ENCODE results near the gene XYLT2.
"Not testable (repeated sequence)": the region's sequence is repeated elsewhere in the genome, so short reads cannot be mapped to it uniquely, and the experiment has no call there.

The XYLT2 gene

DNA sequence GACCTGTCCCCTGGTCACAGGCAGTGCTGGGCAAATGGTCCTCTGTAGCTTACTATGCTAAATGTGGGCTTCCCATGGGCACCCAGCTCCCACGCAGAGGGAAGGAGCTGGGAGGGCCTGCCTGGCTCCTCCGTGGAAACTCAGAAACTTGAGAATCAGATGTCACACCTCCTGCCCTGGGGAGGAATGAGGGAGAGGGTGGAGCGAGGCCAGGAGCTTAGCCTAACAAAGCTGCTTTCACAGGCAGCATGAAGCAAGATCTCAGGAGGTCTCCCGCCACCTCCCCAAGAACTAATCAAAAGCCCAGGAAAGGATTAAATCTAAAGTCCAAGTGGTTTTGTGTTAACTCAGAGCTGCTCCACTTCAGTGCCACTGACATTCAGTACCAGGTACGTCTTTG lies 33.6 kb upstream of the XYLT2 start:
- Mint-ChIP-seq H3K27me3 (ENCODE audit: low read depth) (no peaks in the 10 kb centered on the region), H3K4me3 (no peak overlapping the region), H3K4me1 (ENCODE audit: low read depth) (peaks cover 11% of the 10 kb centered on the region), H3K36me3 (ENCODE audit: low read depth) (no peaks in the 10 kb centered on the region), H3K9me3 (no peaks in the 10 kb centered on the region), H3K27ac (no peak overlapping the region)

DNA sequence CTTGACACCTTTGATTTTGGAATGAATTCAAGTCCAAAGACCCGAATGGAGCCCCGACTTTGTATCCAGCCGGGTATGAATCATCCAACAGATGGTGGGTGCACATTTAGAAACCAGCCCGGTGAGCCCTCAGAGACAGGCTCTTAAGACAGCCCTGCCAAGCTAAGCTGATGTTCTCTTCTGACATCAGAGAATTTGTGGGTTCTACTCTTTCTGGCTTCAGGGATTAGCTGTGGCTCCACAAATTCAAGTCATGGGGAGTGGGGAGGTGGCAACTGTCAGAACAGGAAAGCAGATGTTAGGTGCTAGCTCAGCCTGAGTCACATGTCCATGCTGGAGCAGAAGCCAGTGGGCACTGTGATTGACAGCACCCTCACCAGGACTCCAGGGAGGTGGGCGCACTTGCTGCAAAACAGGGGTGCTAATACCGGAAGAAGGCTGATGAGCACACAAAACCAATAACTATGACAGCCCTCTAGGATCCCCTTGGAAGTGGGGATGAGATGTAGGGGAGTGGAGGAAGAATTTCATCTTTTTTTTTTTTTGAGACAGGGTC lies 31.4 kb upstream of the XYLT2 start:
- H3K27me3 Mint-ChIP-seq (ENCODE audit: low read depth): no peaks in the 10 kb centered on the region
- H3K27ac Mint-ChIP-seq: no peak overlapping the region
- no peak overlapping the region for H3K4me3 Mint-ChIP-seq
- no peaks in the 10 kb centered on the region for H3K36me3 Mint-ChIP-seq (ENCODE audit: low read depth)
- no peaks in the 10 kb centered on the region for H3K9me3 Mint-ChIP-seq
- peaks cover 9% of the 10 kb centered on the region for H3K4me1 Mint-ChIP-seq (ENCODE audit: low read depth)

DNA sequence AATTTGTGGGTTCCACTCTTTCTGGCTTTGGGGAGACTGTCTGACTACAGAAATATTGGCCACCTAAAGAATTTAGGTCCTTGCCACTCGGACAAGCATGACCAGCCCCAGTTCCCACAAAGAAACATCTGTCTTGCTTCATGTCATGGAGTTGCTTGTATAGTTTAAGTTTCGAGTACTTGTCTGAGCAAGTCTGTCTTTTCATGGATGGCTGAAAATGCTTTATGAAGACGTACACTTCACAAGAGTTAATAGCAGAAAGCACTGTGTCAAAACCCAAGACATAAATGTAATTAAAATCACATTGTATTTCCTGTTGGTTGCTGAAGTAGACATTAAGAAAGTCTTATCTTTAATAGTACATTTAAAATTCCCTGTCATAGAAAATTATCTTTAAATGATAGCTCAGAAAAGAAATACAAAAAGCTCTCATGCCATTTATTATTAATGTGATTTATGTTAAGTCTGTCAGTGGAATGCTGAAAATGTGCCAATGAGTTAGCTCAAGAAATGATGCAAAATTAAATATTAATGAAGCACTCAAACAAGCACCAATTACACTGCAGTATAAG lies 29.8 kb upstream of the XYLT2 start:
- Mint-ChIP-seq H3K4me1 (ENCODE audit: low read depth) (peaks cover under 1% of the 10 kb centered on the region), H3K27me3 (ENCODE audit: low read depth) (no peaks in the 10 kb centered on the region), H3K9me3 (no peaks in the 10 kb centered on the region), H3K27ac (no peak overlapping the region), H3K36me3 (ENCODE audit: low read depth) (no peaks in the 10 kb centered on the region), H3K4me3 (no peak overlapping the region)

DNA sequence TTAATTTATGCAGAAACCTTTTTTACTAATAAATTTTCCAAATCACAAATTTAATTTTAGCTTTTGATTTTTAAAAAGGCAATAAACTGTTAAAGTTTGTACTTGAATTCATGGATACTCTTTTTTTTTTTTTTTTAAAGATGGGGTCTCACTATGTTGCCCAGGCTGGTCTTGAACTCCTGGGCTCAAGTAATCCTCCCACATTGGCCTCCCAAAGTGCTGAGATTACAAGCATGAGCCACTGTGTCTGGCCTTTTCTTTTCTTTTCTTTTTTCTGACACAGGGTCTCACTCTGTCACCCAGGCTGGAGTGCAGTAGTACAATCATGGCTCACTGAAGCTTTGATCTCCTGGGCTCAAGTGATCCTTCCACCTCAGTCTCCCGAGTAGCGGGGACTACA lies 29.3 kb upstream of the XYLT2 start:
- H3K4me3 Mint-ChIP-seq; H3K9me3 Mint-ChIP-seq; H3K27ac Mint-ChIP-seq; H3K4me1 Mint-ChIP-seq (ENCODE audit: low read depth); H3K27me3 Mint-ChIP-seq (ENCODE audit: low read depth); H3K36me3 Mint-ChIP-seq (ENCODE audit: low read depth): not testable (repeated sequence)

DNA sequence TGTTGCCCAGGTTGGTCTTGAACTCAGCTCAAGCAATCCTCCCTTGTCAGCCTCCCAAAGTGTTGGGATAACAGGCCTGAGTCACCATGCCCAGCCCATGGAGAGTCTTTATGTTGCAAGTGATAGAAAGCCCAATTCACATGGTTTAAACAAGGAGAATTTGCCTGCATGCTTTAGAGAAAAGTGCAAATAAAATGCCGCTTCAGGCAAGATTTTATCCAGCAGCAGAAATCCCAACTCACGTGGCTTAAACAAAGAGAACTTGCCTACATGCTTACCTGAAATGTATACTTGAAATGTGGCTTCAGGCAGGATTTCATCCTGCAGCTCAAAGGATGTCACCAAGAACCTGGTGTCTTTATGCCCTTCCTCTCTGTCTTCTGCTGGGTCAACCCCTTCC lies 28.8 kb upstream of the XYLT2 start:
- H3K36me3 Mint-ChIP-seq (ENCODE audit: low read depth): no peaks in the 10 kb centered on the region
- H3K9me3 Mint-ChIP-seq: no peaks in the 10 kb centered on the region
- no peak overlapping the region for H3K27ac Mint-ChIP-seq

DNA sequence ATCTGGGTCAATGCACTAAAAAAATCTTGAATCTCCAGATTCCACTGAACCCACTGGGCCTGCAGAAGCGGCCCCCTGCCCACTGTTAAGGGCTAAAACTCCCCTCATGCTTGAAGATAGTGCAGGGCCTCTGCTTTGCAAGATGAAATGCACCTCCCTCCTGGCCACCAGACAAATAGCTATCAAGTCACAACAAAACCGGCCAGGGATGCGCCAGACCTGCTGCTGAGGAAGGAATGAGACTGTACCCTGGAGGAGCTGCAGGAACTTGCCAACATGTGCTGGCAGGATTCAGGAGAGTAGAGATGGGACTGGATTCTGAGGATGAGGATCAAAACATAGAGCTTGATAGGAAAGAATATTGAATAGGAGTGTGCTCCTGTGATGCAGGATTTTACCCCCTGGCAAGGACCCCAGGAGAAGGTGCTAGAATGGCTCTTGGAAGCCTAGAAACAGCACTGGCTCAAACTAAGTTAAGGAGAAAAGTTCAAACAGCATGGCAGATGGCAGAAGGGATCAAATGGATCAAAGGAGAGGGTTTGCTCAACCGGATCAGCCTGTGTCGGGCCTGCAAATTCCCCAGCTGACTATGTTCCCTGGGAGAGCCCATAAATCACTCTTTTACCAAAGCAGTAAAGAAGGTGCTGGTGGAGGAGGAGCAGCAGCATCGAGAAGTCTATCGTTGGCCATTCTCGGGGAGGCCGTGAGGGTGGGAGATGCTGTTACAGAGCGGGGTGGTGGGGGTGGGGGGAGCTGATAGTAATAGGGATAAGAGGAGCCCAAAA lies 27.2 kb upstream of the XYLT2 start:
- H3K4me1 Mint-ChIP-seq (ENCODE audit: low read depth): no peaks in the 10 kb centered on the region
- H3K27me3 Mint-ChIP-seq (ENCODE audit: low read depth): no peaks in the 10 kb centered on the region
- H3K27ac Mint-ChIP-seq: no peak overlapping the region
- no peaks in the 10 kb centered on the region for H3K36me3 Mint-ChIP-seq (ENCODE audit: low read depth)
- H3K9me3 Mint-ChIP-seq: no peaks in the 10 kb centered on the region
- no peak overlapping the region for H3K4me3 Mint-ChIP-seq

More for the DNA sequence above, 28.8 kb upstream of the XYLT2 start:
- Mint-ChIP-seq H3K4me3 (no peak overlapping the region), H3K27me3 (ENCODE audit: low read depth) (no peaks in the 10 kb centered on the region), H3K4me1 (ENCODE audit: low read depth) (no peaks in the 10 kb centered on the region)

DNA sequence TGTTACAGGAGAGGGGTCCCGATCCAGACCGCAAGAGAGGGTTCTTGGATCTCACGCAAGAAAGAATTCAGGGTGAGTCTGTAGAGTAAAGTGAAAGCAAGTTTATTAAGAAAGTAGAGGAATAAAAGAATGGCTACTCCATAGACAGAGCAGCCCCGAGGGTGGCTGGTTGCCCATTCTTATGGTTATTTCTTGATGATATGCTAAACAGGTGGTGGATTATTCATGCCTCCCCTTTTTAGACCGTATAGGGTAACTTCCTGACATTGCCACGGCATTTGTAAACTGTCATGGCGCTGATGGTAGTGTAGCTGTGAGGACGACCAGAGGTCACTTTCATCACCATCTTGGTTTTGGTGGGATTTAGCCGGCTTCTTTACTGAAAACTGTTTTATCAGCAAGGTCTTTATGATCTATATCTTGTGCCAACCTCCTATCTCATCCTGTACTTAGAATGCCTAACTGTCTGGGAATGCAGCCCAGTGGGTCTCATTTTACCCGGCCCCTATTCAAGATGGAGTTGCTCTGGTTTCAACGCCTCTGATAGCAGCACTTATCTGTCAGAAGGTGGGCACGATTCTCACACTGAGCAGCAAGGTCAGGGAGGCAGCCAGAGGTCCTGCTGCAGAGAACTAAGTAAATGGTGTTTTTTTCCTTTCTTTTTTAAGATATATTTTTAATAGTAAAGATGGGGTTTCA lies 26.5 kb upstream of the XYLT2 start:
- H3K4me3 Mint-ChIP-seq: no peak overlapping the region
- H3K9me3 Mint-ChIP-seq: no peaks in the 10 kb centered on the region
- H3K27me3 Mint-ChIP-seq (ENCODE audit: low read depth): no peaks in the 10 kb centered on the region
- no peaks in the 10 kb centered on the region for H3K4me1 Mint-ChIP-seq (ENCODE audit: low read depth)
- H3K36me3 Mint-ChIP-seq (ENCODE audit: low read depth): no peaks in the 10 kb centered on the region
- no peak overlapping the region for H3K27ac Mint-ChIP-seq

DNA sequence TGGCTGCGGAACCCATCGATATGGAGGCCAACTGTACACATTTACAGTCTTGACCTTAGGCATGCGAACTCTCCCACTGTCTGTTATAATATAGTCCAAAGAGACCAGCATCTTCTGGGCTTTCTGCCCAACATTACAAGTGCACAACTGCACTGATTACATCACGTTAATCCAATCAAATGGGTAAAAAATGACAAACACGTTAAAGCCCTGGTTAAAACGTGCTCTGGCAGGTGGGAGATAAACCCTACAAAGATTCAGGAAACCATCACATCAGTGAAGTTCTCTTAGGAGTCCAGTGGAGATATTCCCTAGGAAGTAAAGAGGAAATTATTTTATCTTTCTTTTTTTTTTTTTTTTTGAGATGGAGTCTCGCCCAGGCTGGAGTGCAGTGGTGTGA lies 23.7 kb upstream of the XYLT2 start:
- H3K4me1 Mint-ChIP-seq (ENCODE audit: low read depth): peaks cover 4% of the 10 kb centered on the region
- H3K4me3 Mint-ChIP-seq: no peak overlapping the region
- no peaks in the 10 kb centered on the region for H3K9me3 Mint-ChIP-seq
- no peaks in the 10 kb centered on the region for H3K27me3 Mint-ChIP-seq (ENCODE audit: low read depth)
- no peak overlapping the region for H3K27ac Mint-ChIP-seq
- no peaks in the 10 kb centered on the region for H3K36me3 Mint-ChIP-seq (ENCODE audit: low read depth)

DNA sequence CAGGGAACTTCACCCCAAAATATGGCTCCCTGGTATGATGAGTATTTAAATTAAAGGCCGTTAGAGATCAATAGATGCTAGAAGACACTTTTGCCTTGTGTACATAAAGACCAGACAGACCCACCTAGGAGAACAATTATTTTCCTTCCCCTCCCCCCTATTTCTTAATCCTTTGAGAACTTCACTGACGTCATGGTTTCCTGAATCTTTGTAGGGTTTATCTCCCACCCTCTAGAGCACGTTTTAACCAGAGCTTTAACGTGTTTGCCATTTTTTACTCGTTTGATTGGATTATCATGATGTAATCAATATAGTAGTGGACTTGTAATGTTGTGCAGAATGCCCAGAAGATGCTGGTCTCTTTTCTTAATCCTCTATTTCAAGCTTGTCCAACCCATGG lies 22.9 kb upstream of the XYLT2 start:
- Mint-ChIP-seq H3K4me3 (no peak overlapping the region), H3K9me3 (no peaks in the 10 kb centered on the region), H3K36me3 (ENCODE audit: low read depth) (no peaks in the 10 kb centered on the region), H3K4me1 (ENCODE audit: low read depth) (peaks cover 4% of the 10 kb centered on the region), H3K27ac (no peak overlapping the region), H3K27me3 (ENCODE audit: low read depth) (no peaks in the 10 kb centered on the region)

DNA sequence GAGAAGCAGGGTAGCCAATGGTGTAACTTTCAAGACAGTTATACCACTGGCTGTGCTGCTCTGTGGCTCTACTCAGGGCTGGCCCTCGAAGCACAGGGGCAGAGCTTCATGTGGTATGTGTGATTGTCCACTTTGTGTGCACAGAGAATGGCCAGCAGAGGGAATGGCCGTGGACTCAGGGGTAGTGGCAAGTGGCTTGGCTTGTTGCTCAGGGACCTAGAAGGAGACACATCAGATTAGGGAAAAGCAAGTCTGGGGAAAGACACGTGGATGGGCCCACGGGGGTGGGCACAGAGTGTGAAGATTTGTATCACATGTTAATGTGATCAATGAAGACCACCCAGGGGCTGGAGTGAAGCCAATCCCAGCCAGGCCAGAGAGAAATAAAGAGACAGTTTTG lies 20.0 kb upstream of the XYLT2 start:
- H3K4me3 Mint-ChIP-seq: no peak overlapping the region
- peaks cover 4% of the 10 kb centered on the region for H3K4me1 Mint-ChIP-seq (ENCODE audit: low read depth)
- H3K27ac Mint-ChIP-seq: no peak overlapping the region
- H3K27me3 Mint-ChIP-seq (ENCODE audit: low read depth): no peaks in the 10 kb centered on the region
- no peaks in the 10 kb centered on the region for H3K36me3 Mint-ChIP-seq (ENCODE audit: low read depth)
- no peaks in the 10 kb centered on the region for H3K9me3 Mint-ChIP-seq

DNA sequence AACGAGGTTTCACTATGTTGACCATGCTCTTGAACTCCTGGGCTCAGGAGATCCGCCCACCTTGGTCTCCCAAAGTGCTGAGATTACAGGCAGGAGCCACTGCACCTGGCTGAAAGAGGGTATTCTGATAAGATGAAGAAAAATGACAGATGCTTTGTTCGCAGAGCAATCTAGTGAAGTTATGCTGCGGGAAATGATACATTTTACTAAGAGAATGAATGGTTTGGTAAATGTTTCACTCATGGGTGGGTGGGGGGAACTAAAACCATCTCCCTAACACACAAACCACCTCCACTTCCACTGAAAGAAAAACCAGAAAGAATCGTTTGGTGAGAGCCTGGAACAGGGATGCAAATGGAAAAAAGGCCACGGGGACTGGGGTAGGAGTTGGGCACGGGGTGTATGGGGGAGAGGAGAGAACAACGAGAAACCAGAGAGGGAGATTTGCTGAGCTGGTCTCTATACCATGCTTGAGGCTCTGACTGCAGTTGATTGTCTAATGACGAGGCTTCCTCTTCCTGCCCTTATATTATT lies 19.0 kb upstream of the XYLT2 start:
- Mint-ChIP-seq H3K36me3 (ENCODE audit: low read depth) (no peaks in the 10 kb centered on the region), H3K27me3 (ENCODE audit: low read depth) (no peaks in the 10 kb centered on the region), H3K4me1 (ENCODE audit: low read depth) (peaks cover 4% of the 10 kb centered on the region), H3K4me3 (no peak overlapping the region), H3K27ac (peak overlapping the region; percentile 12), H3K9me3 (no peaks in the 10 kb centered on the region)

DNA sequence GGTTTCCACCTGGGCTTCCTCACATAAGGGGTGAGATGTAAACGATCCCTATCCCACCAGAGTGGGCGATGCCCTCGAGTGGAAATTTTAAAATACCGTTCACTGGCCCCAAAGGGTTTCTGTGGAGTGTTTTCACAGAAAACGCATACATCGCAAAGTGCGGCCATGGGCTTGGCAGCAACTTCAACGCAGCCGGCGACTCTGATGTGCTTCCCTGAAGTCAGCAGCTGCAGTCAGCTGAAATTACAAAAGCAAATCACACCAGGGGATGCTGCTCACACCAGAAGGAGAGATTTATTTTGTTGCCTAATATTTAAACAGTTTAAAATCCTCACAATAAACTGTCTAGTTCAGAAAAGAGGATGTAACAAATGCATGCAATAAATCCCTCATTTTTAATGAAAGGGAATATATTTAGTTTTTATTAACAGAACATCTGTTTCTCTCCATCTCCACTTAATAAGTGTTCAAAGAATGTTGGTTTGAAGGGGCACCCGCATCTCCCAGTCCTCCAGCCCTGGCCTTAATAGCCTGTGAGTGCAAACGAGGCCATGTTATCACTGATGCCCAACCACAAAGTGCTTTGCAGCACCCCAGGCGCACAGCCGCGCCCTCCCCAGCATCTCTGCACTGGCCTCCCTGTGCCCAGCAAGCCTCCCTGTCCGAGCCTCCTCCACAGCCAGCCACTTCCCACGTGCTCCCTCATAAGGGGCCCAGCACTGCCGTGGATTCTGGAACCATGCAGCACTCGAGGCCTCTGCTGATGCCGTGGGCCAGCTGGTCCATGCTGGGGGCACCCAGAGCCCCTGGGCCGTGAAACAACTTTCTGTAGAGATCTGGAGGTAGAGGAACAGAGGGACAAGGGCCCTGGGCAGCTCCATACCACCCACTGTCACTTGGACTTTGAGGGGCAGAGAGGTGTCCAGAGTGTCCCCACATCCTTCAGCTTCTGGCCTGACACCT lies 17.3 kb upstream of the XYLT2 start:
- peaks cover 13% of the 10 kb centered on the region for H3K4me1 Mint-ChIP-seq (ENCODE audit: low read depth)
- no peak overlapping the region for H3K4me3 Mint-ChIP-seq
- no peaks in the 10 kb centered on the region for H3K9me3 Mint-ChIP-seq
- H3K36me3 Mint-ChIP-seq (ENCODE audit: low read depth): no peaks in the 10 kb centered on the region
- no peak overlapping the region for H3K27ac Mint-ChIP-seq
- H3K27me3 Mint-ChIP-seq (ENCODE audit: low read depth): peaks cover 2% of the 10 kb centered on the region

DNA sequence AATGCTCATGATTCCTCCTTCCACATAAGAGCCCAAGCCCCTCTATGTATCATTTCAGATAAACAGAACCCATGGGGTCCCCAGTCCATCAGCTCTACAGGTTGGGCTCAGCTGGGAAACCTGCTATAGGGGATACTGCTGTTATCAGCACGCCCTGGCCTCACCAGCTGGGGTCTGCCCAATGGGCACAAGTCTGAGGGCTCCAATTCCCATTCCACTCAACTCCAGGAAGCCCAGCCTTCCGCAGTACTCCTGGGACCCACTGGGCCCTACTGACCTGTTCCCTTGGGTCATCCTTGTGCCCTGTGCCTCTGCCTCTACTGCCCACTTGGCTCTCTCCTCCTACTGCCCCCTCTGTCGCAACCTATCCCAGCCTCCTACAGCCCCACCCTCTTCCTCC lies 16.2 kb upstream of the XYLT2 start:
- Mint-ChIP-seq H3K27ac (no peak overlapping the region), H3K27me3 (ENCODE audit: low read depth) (peaks cover 5% of the 10 kb centered on the region), H3K4me3 (no peak overlapping the region), H3K4me1 (ENCODE audit: low read depth) (peaks cover 16% of the 10 kb centered on the region), H3K36me3 (ENCODE audit: low read depth) (no peaks in the 10 kb centered on the region), H3K9me3 (no peaks in the 10 kb centered on the region)
